Hematopoietic multipotent progenitor cell treated with erythropoietin and hydrocortisone succinate and interleukin-3 and kit ligand, for 4 days (in vitro differentiated cells): ENCODE measurements around the gene ATAT1.
"Not testable (repeated sequence)": the region's sequence is repeated elsewhere in the genome, so short reads cannot be mapped to it uniquely, and the experiment has no call there.

Source experiments
- DNase-seq: peaks from one replicate; pipeline ENCODE4 v3.0.0-alpha.2; 2015

The ATAT1 gene

DNA sequence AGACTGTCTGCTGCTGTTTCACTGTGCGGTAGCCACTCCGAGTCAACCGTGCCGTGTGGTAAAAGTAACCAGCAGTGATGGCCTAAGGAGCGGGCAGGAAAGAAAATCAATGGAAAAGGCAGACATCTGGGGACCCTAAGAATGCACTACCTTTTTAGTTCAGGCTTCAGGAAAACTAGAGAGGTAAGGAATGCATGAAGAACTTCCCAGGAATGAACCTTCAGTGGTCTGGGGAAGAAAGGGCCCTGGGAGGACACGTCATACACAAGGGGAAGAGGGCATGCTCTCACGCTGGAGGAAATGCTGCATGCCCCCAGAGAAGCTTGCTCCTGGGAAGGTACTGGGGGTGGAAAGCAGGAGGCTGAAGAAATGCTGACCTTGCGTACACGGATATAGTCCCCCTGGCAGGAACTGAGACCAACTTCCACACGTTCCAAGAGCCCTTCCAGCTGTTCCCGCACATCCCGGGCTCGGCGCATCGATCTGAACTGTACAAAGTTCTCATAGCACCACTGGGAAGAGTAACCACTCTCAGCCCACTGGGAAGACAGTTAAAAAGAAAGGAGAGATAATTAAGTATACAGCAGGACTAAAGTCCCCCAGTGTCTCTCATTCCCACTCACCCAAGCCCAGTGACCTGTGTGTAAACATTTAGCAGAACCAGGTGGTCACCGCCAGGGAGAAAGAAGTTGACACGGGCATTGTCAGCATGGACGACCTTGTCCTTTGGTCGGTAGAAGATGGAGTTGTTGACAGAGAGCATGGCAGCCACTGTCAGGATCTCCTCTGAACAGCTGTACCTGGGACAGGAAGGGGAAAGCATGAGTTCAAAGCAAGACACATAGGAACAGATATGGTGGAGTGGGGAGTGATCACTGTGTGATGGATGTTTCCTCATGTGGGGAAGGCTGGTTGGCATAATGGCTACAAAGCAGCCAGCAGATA, 28.4 kb downstream of the ATAT1 start:
- DNase-seq = no peak

GRCh38 chr6:30655743-30656094, 29.0 kb downstream of the ATAT1 start:
- DNase-seq = no peak

- DNase-seq = peak; percentile 42
Observed at GRCh38 chr6:30656513-30656912, 29.8 kb downstream of the ATAT1 start.

DNA sequence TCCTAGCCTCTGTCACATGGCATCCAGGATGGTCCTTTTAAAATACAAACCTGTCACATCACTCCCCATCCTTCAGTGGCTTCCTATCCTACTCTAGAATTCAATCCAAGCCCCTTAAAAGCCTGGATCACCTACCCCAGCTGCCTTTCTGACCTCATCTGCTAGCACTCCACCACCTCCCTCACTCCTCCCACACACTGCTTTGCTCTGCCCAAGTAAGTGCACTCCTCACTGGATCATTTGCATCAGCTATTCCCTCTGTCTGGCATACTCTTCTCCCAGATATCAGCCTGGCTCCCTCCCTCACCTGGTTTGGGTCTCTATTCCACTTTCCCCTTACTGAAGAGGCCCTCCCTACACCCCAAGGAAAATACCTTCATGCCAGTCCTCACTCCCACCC, 30.8 kb downstream of the ATAT1 start:
- DNase-seq = no peak

DNA sequence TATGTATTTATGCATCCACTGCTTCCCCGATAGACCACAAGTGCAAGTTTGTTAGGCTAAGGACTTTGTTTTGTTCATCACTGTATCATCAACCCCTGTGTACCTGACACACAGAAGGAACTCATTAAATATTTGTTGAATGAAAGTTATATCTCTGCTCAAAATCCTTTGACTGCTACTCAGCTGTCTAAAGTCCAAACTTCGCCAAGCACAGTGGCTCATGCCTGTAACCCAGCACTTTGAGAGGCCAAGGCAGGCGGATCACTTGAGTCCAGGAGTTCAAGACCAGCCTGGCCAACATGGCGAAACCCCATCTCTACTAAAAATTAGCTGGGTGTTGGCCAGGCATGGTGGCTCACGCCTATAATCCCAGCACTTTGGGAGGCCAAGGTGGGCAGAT, 31.2 kb downstream of the ATAT1 start:
- not testable (repeated sequence) for DNase-seq

DNA sequence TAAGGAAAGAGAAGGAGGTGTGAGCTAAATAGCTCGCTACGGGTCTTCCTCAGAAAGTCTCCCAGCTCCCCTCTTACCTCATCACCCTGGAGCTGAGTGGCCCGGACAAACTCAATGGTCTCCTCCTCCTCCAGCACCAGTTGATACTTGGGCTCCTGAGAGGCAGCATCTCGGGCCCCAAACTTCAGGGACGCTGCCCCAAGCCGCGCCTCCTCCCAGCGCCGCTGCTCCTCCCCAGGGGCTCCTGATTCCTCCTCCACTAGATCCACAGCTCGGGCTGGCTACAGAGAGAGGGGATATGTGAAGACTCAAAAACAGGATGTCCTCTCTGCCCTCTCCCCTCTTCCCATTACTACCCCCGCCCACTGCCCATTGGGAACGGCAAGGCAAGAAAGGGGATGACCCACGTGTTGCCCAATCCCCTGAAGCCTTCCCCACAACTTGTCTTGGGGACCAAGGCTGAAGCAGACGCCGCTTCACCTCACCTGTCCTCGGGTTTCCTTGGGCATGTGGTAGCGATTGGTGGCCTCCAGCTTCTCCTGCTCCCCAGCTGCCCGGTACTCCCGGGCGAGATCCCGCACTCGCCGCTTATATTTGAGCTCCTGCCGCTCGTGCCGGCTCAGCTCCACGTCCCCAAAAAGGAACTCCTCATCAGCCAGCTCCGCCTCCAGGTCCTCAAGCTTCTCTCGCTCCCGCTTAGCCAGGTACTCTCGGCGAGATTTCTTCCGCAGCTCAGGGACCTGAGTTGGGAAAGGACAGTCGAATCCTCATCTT, 38.5 kb downstream of the ATAT1 start:
- no peak for DNase-seq

DNA sequence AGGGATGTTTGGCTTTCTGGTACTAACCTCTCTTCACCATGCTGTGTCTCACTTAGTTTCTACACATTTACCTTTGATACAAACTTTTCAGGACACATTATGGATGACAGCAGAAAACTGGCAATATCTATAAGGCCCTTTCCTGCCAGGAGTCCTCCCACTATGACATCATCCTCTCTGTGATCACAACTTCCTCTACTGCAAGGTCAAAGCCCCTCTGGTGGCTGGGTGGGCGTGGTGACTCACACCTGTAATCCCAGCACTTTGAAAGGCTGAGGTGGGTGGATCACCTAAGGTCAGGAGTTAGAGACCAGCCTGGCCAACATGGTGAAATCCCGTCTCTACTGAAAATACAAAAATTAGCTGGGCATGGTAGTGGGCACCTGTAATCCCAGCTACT, 39.6 kb downstream of the ATAT1 start:
- DNase-seq = not testable (repeated sequence)

- DNase-seq = peak; percentile 51
Observed at GRCh38 chr6:30670760-30671527, 44.3 kb downstream of the ATAT1 start.

- peak; percentile 98 for DNase-seq
Observed at GRCh38 chr6:30672445-30673253, 46.0 kb downstream of the ATAT1 start, which contains the start of gene DHX16. Gene DHX16 (minus strand): TSS chr6:30673006. CDS start chr6:30672841, 165 bp downstream.

- DNase-seq = no peak
Observed at GRCh38 chr6:30676660-30677285, 50.1 kb downstream of the ATAT1 start.

DNA sequence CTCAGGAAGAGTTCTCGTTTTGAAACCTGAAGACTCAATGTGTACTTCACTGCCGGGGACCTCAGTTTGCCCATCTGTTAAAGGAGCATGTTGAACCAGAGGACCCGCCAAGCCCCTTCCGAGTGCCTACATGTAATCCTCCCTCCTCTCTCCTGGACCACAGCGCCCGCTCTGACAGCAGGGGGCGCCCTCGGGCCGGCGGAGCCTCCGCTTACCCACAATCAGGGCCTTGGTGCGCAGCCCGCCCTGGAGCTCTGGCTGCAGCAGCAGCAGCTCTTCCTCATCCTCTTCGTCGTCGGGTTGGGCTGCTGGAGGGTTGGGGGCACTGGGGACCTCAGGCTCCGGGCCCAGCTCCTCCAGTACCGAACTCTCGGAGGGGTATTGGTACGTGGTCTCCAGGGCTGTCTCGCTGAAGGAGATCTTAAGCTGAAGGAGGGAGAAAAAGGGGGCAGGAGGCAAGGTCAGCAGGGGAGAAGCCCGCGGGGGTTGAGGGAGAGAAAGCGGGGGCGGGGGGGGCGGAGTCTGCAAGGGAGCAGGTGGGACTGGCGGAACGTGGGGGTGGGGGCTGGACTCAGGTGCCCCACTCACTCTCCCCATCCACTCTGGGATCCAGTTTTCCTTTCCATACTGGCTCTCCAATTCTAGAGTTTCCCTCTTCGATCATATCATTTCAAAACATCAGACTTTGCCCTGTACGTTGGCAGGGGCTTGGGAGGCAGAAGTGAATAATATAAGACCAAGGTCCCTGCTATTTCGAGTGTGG, 52.5 kb downstream of the ATAT1 start:
- peak; percentile 93 for DNase-seq

DNA sequence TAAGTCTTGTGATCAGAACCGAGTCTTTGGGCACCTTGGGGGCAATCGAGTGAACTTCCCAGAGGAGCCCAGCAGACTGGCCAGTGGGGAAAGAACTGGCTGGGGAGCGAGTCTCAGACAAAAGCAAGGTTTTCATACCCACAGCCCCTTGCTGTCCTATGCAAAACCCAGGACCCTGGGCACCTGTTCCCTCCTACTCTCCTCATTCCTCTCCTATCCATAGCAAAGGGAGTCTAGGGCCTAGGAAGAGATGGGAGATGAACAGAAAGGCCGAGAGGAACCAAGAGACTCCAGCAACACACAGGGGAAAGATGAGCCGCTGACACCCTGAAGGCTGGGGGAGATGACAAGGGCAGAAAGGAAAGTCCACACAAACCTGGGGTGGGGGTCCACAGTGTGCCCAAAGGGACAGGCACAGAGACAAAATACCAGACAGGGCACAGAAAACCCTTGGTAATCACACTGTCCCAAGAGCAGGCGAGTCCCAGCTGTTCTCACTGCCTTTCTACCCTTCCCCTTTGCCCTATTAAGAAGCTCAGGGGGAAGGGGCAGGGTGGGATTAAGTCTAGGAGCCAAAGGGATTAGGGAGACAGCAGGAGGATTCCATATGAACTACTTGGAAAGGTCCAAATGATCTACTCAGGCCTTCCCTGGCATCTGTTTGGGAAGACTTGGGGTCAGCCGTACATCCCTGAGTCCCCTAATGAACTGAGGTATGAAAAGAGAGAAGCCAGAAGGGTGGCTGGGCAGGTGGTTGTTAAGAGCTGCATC, 53.3 kb downstream of the ATAT1 start:
- no peak for DNase-seq

DNA sequence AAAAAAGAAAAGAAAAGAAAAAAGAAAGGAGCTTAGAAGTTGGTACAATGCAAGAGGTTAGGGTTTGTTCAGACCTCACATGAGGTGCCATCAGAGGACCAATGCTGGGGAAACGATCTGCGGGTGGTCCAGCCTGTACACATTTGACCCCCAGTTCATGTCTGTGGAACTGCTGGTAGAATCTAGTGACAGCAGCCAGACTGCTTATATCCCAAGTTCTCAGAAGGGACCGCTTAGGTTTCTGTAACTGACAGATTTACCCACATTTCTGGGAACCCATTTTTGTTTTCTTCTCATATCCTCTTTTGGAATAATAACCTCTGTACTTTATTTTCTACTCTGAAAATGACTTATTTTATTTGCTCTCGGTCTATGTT, 55.1 kb downstream of the ATAT1 start:
- no peak for DNase-seq

DNA sequence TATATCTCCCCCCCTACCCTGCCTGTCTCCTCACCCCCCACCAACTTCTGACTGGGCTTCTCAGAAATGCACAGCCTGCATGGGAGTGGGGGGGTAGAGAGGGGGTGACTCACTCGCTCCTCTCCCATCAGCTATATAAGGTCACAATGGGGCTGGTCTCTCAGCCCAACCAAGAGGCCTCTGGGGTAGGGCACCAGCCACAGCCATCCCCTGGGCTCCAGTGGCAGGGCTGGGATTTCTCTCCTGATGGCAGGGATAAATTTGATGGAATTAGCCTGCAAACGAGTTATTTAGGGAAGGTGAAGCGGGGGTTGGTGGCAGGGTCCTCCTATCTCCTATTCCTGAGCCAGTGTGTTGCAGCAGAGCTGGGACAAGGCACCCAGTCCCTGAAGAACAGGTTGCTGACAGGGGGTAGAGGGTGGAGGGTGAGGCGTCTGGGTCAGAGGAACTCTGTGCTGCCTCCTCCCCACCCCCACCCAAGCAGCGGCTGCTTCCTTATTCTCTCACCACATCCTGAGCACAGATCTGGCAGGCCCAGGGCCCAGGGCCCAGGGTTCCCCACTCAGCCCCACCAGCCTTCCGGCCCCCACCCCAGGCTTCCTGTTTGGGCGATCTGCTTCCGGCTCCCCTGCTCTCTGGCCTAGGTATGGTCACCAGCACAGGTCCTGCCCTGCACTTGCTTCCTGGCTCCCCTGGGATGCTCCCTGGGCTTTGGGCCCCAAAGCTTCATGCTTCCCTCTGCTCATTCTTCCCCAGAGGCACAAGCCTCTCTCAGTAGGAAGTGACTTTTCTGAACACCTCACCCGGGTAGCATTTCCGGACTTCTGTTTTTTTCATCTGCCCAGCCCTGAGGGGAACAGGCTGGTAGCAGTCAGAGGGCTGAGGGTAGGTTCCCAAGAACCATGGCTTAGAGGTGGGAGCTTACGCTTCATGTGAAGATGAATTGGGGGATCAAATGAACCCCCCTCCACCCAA, 55.8 kb downstream of the ATAT1 start:
- peak; percentile 98 for DNase-seq

- DNase-seq = no peak
Observed at GRCh38 chr6:30683183-30683979, 56.7 kb downstream of the ATAT1 start.

- DNase-seq = peak; percentile 35
Observed at GRCh38 chr6:30683980-30684338, 57.3 kb downstream of the ATAT1 start.

- peak; percentile 86 for DNase-seq
Observed at GRCh38 chr6:30684386-30685156, 57.9 kb downstream of the ATAT1 start.
